ENCODE measurements around the gene CDX2. TPM values are rescaled to one million over a fixed set of nuclear protein-coding genes. Genes with fewer than 3 reads are reported as not detected.

Gene CDX2
- total RNA-seq, 3 donors from 2014 or later = 113 to 349 (median 240) TPM

DNA sequence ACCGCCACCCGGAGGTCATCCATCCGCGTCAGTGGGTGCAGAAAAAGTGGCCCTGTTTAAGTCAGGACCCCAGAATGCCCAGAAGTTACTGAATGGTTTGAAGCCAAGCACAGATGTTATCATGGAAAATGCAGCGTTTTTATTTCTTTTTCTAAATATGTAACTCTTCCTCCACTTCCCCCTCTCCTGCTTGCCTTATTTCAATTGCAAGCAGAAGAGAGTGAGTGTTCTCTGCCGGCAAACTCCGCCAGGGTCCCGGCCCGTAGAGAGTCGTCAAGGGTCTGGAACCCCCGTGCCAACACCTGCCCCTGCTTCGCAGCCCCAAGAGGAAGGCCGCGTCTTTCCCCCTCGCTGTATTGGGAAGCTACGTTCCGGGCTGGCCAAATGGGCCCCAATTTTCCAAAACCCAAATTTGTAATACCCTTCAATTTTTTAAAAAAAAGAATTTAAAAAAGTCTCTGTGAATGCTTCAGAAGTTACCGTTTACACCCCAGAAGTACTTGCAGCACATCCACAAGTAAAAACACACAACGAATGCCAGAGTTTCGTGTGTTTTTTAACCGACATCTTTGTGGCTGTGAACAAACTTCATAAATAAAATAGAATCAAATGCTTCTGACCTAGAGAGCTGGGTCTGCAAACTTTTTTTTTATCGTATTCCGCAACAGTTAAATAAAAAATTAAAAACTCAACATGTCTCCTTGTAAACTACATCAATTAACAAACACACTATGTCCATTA lies 50.0 kb downstream of the CDX2 start:
- no peaks in the 10 kb centered on the region for H3K36me3 ChIP-seq (ENCODE audit: low read depth)
- intact Hi-C loops (cut with DNase I, micrococcal nuclease) = no loop called here
- TF ChIP-seq, protein P1, sequence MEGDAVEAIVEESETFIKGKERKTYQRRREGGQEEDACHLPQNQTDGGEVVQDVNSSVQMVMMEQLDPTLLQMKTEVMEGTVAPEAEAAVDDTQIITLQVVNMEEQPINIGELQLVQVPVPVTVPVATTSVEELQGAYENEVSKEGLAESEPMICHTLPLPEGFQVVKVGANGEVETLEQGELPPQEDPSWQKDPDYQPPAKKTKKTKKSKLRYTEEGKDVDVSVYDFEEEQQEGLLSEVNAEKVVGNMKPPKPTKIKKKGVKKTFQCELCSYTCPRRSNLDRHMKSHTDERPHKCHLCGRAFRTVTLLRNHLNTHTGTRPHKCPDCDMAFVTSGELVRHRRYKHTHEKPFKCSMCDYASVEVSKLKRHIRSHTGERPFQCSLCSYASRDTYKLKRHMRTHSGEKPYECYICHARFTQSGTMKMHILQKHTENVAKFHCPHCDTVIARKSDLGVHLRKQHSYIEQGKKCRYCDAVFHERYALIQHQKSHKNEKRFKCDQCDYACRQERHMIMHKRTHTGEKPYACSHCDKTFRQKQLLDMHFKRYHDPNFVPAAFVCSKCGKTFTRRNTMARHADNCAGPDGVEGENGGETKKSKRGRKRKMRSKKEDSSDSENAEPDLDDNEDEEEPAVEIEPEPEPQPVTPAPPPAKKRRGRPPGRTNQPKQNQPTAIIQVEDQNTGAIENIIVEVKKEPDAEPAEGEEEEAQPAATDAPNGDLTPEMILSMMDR (IDR thresholded peaks at IDR 0.05) = no peak
- DNase-seq (no peak), ATAC-seq (no peak)
- no peaks in the 10 kb centered on the region for H3K9me3 ChIP-seq
- H3K4me3 ChIP-seq = no peak overlapping the region
- peaks cover 35% of the 10 kb centered on the region for H3K4me1 ChIP-seq (ENCODE audit: low read depth)

DNA sequence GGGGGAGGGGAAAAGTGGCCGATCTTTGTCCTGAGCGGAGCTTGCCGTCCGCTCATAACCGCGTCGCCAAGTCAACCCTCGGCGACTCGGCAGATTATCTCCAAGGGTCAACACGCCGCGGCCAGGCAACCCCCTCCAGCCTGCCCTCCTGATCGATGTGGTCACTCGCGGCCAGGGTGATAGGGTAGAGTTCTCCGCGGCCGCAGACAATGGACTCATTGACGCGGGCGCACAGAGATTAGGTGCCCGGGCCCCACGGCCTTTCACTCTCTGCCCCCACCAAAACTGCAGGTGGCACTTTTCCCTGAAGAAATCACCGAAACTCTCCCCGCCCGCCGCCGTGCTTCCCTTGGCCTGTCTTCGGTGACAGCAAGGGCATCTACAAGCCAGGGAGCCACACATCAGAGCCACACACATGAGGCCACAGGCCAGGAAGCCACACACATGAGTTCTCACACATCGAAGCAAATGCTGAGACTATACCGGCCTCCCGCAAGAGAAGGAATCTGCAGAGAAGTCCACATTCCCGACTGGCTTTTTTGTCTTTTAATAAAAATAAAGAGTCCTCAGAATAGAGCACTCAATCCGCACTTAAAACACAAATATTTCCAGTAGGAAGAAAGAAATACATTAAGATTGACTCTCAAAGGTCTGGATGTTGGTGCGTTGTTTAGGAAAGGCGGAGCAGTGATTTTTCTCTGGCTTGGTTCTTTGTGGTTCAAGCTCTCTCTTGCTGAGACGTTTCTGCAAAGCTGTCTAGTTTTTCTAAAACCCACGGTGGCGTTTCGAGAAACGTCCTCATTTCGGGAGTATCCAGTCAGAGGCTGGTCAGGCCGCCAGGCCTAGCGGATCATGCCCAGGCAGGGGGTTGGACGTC lies 50.8 kb downstream of the CDX2 start:
- no peaks in the 10 kb centered on the region for H3K36me3 ChIP-seq (ENCODE audit: low read depth)
- intact Hi-C loops (cut with DNase I, micrococcal nuclease) = no loop called here
- no peak for ATAC-seq

DNA sequence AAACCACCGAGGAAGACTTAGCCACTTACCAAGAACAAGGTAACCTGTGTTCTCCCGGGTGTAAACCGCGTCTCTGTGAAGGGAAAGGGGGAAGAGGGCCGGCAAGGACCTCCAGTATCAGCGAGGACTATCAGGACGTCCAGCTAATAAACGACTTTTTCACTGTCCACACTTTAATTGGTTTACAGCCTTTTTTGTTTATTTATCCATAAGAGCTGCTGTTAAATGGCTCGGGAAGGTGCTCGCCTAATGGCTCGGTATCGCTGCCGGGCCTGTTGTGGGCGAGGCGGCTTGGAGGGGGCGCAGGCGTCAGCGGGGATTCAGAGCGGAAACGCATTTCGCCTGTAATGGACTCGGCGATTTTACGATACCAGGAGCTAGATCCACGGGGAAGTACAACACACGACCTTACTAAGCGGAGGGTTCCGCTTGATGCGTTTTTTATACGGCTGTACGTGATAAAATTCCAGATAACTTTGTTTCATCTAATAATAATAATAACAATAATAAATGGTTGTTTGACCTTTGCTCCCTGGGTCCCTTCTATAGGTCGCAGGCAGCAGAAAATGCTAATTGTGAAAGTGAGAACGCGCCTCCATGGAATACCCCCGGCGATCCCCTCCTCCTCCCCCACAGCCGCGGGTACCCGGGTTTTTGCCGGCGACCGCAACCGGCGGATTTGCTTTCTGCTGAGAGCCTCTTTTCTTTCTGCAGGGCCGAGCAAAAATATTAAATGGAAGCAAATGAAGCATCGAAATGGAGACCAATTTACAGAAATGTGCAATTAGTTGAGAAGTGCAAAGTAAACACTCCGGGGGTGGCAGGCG lies 51.8 kb downstream of the CDX2 start:
- Histone ChIP-seq H3K9me3 (no peaks in the 10 kb centered on the region), H3K4me3 (no peak overlapping the region), H3K4me1 (ENCODE audit: low read depth) (peaks cover 35% of the 10 kb centered on the region), H3K36me3 (ENCODE audit: low read depth) (no peaks in the 10 kb centered on the region)
- intact Hi-C loops (cut with DNase I, micrococcal nuclease) = no loop called here
- TF ChIP-seq, protein P1 (IDR thresholded peaks at IDR 0.05) = no peak
- ATAC-seq = no peak
- peak in 1 of 3 donors; percentile 34 for DNase-seq

More for the DNA sequence above, 50.8 kb downstream of the CDX2 start:
- H3K4me3 ChIP-seq = no peak overlapping the region
- no peaks in the 10 kb centered on the region for H3K9me3 ChIP-seq
- TF ChIP-seq, protein P1 (IDR thresholded peaks at IDR 0.05) = no peak
- peaks cover 35% of the 10 kb centered on the region for H3K4me1 ChIP-seq (ENCODE audit: low read depth)
- DNase-seq = peak in 1 of 3 donors; percentile 22

DNA sequence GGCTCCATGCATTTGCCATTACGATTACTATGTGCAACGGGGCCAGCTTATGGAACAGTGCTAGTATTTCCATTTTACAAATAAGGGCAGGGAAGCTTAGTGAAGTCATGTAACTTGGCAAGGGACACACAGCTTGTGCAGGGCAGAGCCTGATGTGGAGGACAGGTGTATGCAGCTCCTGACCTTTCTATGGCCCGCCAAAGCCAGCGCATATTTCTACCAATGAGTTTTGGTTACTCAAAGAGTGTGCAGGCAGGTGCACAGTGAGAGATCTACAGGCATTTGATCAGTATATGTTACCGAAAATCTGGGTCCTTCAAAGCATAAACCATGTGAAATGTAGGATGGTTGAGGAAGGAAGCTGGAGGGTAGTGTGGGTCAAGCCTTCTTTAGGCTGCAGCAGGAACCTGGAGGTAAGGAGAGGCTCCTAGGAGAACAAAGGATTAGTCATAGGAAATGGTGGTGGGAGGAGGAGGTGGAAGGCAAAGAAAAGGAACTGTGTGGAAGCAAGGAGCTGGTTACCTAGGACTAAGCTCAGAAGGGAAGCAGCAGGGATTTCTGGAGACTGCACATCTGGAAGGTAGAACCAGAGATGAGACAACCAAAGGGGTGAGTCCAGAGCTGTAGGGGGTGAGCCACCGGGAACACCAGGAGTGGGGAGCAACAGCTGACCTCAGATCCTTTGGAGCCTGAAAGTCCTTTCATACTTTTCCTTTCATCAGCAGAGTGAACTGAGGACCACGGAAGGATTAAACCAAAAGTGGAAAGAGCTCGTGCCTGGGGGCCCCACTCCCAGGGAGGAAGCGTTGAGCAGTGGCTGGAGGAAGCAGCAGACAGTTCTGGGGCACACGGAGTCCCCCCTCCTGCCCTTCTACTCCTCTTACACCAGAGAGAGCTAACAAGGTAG lies 53.6 kb downstream of the CDX2 start:
- Histone ChIP-seq H3K36me3 (ENCODE audit: low read depth) (no peaks in the 10 kb centered on the region), H3K9me3 (no peaks in the 10 kb centered on the region), H3K4me3 (no peak overlapping the region), H3K4me1 (ENCODE audit: low read depth) (peaks cover 25% of the 10 kb centered on the region)
- TF ChIP-seq, protein P1 (IDR thresholded peaks at IDR 0.05) = no peak
- DNase-seq = no peak
- no peak for ATAC-seq
- intact Hi-C loops (cut with DNase I, micrococcal nuclease) = no loop called here

All from mucosa of descending colon (tissue), 3 donors.